22Rv1 (cell line): ENCODE measurements around the gene TOP2B.

Experiments
- H3K27ac ChIP-seq: fragments of 450-650 bp; 2 replicates; pipeline ENCODE4 v1.5.1; 2017
- CTCF ChIP-seq: fragments of 450-650 bp; IDR thresholded peaks from 2 replicates; pipeline ENCODE4 v1.5.1; 2017; ENCODE audit warnings: mild to moderate bottlenecking
- ZFX ChIP-seq: fragments of 450-650 bp; IDR thresholded peaks from 2 replicates; pipeline ENCODE4 v1.6.1; 2017; ENCODE audit warnings: antibody characterized with exemption, borderline replicate concordance

The TOP2B gene

GRCh38 chr3:25610167-25610566 is 54.5 kb downstream of the TOP2B start:
- H3K27ac ChIP-seq: no peak overlapping the region
- TF ChIP-seq CTCF (no peak), ZFX (no peak)

DNA sequence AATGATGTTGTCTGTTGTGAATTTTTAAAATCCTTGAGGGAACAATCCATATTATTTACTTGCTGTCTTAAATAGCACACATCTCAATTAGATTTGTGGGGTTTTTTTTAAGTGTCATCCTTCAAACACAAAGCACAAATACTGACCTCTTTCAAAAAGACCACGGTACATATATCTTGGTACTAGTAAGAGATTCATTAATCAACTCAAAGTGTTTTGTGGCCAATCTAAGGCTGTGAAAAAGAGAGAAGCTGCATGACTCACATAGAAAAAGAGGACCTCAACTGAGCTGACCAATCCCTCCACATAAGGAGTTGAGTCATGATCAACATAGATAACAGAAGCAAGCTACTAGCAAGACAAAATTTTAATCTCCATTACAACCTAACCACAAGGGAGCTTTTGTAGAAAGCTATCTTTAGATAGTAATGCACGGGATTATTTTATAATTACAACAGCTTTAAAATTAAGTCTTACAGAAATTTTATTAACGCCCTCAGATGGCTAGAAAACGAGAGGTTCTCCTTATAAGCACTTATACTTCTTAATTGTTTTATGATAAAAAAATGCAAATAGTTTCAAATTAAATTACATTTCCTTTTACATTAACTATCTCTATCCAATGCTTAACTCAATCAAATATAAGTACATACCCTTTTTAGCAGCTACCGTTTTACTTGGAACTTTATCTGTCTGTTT is 60.5 kb downstream of the TOP2B start:
- TF ChIP-seq CTCF: no peak
- TF ChIP-seq ZFX: no peak
- no peak overlapping the region for H3K27ac ChIP-seq

- TF ChIP-seq CTCF (no peak), ZFX (no peak)
- H3K27ac ChIP-seq: no peak overlapping the region
These were observed 61.0 kb downstream of the TOP2B start for GRCh38 chr3:25603703-25604102.

- TF ChIP-seq CTCF (no peak), ZFX (no peak)
- peak overlapping the region; percentile 57 for H3K27ac ChIP-seq
These were observed 67.1 kb downstream of the TOP2B start for GRCh38 chr3:25597535-25598101.

GRCh38 chr3:25594007-25594502 is 70.7 kb downstream of the TOP2B start:
- no peak overlapping the region for H3K27ac ChIP-seq
- TF ChIP-seq CTCF (peak; percentile 81), ZFX (no peak)

DNA sequence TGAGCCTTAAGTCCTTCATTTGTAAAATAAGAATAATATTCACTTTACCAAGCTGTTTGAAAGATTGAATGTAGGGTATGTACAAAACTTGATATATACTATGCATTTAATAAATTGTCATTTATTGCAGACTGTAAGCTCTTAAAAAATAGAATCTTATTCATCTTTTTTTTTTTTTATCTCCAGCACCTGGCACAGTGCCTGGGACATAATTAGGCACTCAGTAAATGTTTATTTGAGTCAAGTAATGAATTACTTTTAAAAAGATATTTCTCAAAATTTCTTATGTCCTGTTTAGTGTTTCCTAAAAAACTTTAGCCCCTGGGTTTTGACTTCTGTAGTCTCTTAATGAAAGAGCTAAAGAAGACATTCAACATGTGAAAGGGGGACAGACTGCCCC is 71.7 kb downstream of the TOP2B start:
- TF ChIP-seq ZFX (no peak), CTCF (no peak)

GRCh38 chr3:25592510-25592968 is 72.2 kb downstream of the TOP2B start:
- TF ChIP-seq CTCF (no peak), ZFX (no peak)
- H3K27ac ChIP-seq: no peak overlapping the region

More for the DNA sequence above, 71.7 kb downstream of the TOP2B start:
- no peak overlapping the region for H3K27ac ChIP-seq
